ENCODE measurements around the gene RGS11.

Gene RGS11

DNA sequence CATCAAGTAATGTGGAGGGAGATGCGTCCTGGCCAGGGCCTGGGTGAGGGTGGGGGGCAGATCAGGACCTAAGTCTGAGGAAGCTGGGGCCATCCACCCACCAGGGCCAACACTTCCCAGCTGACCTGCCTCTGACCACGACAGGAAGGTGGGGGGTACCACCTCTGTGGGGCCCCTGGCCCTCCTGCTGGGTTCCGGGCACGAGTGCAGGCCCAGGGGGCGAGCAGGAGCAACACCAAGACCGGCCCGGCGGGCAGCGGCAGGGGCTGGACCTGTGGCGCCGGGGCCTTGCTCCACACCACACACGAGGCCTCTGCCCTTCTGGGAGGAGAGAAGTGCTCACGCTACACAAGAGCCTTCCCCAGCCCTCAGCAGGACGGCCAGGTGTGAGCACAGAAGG, 20.5 kb upstream of the RGS11 start:
- no peak for DNase-seq

DNA sequence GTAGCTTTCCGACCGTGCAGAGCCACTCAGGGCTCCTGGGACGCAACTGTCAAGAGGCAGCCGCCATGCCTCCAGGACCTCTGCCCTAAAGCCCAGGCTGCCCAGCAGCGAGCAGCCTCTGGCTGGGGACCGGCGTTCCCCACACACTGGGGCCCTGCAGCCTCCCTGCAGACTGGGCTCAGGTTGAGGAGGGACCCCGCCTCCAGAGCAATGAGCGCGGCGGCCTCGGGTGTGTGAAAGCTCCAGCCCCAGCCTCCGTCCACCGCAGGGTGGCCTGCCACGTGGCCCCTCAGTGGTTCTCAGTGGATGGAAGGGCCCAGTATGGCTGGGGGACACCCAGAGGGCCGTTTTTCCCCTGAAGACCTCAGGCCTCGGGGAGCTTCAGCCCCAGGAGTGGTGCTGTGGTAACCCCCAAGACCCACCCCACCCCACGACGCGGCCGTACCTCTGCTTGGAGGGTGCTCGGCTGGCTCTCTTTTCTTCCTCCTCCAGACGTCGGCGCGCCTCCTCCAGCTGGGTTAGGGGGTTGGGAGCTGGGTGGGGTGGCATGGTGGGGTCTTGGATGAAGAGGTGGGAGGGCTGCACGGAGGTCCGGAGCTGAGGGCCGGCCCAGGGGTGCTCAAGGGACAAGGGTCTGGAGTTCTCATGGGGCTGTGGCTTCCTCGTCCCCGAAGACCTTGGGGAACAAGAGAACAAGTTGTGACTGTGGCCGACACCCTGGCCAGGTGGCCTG, 17.5 kb upstream of the RGS11 start:
- DNase-seq, result no peak

DNA sequence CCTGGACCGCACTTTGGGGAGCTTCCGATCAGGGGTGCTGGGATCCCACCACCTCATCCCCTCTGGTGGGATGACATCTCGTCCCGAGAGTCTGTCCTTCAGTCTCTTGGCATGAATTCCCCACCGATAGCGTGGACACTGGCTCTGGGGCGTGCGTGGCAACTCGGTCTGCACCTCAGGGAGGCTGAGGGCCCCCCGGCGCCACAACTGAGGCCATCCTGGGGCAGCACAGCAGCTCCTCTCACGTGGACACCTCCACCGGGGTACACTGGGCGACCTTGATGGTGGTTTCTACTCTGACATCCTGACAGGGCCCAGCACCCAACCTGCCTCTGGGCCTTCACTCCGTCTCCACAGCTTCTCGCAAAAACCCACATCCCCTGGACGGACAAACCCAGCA, 15.8 kb upstream of the RGS11 start:
- DNase-seq, result no peak

DNA sequence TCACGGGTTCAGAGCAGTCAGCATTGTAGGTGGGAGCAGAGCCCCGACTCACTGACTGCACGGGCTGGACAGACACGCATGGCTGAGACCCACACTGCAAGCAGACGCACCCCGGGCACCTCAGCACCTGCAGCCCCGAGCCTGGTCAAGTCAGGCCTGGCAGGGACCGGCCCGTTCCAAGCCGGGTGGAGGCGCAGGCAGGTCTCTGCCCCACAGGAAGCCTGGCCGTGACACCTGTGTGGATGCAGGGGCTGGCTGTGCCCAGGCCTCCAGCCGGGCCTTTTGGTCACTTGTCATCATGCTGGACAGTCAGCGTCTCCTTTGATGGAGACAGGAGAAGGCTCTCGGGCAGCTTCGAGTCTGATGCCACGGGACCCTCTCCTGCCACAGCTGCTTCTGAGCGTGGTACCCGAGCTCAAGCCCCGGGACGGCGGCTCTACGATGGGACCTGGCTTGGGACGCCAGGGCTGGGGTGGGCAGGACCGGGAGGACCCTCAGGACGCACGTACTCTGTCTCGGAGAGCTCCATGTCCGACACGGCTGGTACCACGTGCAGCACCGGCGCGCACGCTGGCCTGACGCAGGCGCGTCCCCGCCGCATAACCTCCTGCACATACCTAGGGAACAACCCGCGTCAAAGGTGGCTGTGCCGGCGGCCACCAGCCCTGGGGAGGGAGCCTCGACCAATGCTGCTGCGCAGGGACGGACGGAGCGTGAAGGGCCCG, 15.1 kb upstream of the RGS11 start:
- DNase-seq, result no peak

DNA sequence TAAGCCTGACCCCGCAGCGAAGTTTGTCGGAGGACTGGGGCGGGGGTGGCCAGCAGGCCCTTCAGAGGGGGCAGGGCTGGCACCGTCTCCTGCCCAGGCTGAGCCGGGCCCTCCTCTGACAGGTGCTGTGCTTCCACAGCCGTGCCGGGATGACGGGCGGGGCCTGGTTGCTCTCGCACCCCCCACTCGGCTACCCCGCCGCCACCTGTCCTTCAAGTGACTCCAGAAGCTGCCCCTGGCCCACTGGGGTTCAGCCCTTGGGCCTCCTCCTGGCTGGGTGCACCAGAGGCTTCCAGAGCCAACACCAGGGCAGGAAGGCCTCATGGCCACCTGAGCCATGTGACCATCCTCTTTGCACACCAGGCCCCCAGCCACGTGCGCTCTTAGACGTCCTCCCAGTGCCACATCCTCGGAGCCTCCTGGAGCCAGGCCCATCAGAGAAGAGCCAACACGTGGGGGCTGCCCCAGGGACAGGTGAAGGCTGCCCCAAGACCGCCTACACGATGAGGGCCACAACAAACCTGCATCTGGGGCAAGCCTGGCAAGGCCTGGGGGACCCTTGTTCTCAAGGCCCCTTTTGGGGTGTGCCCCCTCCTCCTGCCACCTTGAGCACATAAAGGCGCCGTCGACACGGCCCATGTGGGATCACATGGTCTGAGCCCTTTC, 14.4 kb upstream of the RGS11 start:
- DNase-seq, result no peak

DNA sequence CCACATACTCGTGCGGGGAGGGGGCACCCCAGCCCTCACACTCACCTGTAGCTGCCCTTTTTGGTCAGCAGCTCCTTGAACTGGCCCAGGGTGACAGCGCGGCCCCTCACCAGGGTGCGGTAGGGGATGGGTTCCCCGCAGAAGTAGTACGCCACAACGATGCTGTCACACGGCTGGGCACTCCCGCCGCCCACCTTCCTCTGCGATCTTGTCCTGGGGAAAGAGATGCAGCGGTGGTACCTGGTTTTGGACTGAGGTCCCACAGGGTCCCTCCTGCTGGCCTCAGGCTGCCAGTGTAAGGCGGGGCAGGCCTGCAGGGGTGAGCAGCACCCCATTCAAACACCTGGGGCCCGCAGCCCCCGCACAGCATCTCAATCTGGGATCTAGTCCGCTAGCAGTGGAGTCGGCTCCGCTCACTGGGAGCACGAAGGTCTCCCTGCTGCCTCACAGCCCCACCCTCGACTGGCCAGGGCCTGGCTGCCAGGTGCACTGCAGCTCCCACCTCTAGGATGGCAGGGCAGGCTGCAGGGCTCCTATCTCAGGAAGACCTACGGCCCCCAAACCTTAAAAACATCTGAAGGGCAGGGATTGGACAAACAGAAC, 13.8 kb upstream of the RGS11 start:
- DNase-seq, result no peak

DNA sequence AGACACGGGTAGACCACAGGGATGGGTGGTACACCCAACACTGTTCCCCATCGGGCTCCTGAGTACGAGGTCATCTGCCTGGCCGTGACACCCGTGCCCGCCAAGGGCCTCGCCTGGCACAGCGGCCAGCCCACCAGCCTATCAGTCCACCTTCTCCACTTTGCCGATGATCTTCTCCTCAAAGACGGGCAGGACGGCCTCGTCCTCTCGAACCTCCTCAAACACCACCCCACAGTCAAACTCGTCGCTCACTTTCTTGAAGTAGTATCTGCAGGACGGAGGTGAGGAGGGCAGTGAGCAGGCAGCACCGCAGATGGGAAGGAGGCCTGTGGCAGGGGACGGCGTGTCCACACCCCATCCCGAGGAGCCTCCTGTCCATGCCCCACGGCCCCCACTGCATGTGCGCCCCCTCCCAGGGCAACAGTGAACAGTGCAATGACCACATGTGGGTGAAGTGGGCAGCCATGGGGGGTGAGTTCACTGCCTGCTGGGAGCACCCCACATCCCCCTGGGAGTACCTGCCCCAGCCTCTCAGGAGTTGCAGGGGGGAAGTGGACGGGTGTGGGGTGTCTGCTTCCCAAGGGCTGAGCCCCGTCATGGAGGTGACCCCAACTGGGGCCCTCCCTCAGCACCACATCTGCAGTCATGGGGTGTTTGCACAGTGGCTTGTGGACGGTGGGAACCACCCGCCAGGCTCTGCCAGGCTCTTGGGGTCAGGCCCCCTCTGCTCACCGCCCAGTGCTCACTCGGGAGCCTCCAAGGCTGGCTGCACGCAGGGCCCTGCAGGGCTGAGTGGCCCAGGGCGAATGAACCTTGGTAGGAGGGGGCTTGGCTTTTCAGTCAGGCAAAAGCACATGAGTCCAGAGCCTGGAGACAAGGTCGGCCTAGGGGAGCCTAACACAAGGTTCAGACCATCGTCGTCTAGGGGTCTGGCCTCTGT, 12.5 kb upstream of the RGS11 start:
- DNase-seq, result no peak

DNA sequence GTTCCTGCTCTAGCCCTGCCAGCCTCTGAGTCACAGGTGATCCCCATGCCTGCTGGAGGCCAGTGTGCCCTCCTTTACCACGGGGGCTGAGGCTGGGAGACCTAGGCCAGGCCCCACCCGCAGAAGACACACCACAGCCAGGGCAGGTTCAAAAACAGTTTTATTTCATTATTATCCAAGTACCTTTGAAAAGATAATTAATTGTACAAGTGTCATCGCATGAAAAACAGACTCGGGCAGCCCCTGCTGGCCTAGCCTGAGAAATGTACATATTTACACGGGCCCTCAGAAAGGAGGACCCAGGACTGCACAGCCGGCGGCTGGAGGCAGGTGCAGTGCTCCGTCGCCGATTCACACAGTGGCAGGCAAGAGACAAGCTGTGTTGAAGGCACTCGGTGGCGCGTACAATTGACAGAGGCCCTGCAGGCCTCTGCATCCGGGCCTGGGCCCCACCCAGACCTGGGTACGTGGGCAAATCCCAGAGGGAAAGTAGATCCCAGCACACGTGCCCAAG, 11.6 kb upstream of the RGS11 start:
- no peak for DNase-seq

DNA sequence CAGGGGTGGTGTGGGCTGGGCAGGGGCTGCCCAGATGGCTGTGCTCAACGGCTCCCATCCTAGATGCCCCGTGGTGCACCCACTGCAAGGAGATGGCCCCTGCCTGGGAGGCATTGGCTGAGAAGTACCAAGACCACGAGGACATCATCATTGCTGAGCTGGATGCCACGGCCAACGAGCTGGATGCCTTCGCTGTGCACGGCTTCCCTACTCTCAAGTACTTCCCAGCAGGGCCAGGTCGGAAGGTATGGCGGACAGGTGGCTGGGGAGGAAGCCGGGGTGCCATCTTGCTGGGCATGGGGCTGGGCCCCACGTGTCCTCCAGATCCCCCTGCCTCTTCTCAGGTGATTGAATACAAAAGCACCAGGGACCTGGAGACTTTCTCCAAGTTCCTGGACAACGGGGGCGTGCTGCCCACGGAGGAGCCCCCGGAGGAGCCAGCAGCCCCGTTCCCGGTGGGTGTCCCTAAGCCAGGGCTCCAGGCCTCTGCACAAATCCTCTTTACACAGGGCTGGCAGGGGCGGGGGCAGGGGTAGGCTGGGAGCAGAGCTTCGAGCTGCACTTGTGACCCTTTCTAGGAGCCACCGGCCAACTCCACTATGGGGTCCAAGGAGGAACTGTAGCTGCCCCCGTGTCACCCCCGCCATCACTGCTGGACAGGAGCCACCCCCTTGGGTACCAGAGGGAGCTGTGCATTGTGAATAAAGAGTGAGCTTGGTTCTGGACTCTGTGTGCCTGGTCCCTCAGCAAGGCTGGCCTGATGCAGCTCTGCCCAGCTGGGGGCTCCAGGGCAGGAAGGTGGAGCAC, 10.9 kb upstream of the RGS11 start:
- no peak for DNase-seq

DNA sequence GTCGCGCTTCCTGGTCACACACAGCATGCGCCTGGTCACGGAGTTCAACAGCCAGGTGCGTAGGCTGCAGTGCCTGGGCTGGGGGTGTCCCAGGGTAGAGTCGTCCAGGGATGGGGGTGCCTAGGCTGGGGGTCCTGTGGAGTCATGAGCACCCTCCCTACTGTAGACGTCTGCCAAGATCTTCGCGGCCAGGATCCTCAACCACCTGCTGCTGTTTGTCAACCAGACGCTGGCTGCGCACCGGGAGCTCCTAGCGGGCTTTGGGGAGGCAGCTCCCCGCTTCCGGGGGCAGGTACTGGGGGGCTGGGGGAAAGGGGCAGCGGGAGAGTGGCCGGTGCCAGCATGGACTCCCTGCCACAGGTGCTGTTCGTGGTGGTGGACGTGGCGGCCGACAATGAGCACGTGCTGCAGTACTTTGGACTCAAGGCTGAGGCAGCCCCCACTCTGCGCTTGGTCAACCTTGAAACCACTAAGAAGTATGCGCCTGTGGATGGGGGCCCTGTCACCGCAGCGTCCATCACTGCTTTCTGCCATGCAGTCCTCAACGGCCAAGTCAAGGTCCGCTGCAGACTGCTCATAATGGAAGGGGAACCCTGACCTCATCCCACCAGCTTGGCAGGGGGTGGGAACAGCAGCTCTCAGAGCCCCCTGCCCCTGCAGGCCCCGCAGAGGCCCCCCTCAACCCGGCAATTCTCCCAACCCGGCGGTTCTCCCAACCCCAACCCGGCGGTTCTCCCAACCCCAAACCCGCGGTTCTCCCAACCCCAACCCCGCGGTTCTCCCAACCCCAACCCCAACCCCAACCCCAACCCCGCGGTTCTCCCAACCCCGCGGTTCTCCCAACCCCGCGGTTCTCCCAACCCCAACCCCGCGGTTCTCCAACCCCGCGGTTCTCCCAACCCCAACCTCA, 9.7 kb upstream of the RGS11 start:
- DNase-seq, result no peak

DNA sequence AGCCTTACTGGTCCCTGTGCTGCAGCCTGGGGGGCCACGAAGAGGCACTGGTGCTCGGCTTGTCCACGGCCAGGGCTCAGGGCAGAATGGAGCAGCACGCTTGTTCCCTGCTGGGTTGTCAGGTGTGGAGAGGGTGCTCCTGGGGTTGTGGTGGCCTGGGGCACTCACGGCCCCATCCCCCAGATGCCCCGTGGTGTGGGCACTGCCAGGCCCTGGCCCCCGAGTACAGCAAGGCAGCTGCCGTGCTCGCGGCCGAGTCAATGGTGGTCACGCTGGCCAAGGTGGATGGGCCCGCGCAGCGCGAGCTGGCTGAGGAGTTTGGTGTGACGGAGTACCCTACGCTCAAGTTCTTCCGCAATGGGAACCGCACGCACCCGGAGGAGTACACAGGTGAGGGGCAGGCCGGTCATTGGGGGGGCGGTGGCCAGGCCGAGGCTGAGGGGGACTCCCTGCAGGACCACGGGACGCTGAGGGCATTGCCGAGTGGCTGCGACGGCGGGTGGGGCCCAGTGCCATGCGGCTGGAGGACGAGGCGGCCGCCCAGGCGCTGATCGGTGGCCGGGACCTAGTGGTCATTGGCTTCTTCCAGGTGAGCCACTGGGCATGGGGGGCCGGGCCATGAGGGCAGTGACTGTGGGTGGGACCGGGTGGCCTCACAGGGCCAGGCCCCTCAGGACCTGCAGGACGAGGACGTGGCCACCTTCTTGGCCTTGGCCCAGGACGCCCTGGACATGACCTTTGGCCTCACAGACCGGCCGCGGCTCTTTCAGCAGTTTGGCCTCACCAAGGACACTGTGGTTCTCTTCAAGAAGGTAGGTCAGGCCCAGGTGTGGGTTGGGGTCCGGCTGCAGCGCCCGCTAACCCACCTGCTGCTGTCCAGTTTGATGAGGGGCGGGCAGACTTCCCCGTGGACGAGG, 8.7 kb upstream of the RGS11 start:
- no peak for DNase-seq

DNA sequence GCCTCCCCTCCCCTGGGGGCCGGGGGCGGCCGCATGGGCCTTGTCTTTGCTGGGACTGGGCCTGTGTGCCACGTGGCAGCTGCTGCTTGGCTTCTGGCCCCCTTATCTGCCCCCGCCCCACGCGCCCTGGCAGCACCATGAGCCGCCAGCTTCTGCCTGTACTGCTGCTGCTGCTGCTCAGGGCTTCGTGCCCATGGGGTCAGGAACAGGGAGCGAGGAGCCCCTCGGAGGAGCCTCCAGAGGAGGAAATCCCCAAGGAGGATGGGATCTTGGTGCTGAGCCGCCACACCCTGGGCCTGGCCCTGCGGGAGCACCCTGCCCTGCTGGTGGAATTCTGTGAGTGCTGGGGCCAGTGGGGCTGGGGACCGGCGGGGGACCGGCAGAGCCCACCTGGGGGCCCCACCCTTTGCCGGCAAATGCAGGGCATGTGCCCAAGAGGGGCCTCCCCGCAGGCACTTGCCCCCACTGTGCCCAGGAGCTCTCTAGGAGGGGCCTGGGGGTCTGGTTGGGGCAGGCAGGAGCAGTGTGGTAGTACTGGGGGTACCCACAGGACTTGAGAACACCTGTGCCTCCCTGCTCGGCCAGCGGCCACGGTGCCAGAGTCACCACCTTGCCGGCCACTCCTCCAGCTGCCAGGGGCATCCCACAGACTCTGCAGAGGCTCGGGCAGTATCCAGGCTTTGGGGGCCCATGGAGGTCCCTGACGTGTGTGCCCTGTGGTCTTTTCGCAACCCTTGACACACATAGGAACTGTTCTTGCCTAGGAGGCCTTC, 7.5 kb upstream of the RGS11 start, which contains the start of gene PDIA2:
PDIA2 (plus strand) TSS at position 132 of the 773 bp plus-strand sequence; CDS start at position 138, 6 bp downstream.
- no peak for DNase-seq

DNA sequence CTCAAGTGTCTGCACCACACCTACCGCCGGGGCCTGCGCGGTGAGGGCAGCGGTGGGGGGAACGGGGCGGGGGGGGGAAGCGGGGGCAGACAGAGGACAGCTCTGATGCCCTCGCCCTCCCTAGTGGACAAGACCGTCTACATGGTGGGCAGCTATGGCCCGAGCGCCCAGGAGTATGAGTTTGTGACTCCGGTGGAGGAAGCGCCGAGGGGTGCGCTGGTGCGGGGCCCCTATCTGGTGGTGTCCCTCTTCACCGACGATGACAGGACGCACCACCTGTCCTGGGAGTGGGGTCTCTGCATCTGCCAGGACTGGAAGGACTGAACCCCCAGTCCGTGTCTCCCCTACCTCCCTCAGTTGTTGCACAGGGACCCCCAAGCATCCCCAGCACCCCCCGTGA, 6.7 kb upstream of the RGS11 start:
- no peak for DNase-seq

DNA sequence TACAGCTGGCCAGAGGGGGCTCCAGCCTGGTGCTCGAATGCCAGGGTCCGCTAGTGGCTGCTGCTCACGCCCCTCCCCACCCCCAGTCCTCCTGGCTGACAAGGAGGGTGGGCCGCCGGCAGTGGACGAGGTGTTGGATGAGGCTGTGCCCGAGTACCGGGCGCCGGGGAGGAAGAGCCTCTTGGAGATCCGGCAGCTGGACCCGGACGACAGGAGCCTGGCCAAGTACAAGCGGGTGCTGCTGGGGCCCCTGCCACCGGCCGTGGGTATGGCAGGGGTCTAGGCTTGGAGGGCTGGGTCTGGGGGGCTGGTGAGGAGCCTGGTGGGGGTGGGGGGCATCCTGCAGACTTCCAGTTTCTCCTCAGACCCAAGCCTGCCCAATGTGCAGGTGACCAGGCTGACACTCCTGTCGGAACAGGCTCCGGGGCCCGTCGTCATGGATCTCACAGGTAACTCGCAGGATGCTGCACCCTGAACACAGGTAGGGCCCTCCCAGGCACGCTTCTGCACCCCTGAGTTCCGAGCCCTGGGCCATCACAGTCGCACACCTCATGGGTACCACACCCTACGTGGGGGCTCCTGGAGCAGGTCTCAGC, 6.0 kb upstream of the RGS11 start:
- no peak for DNase-seq

DNA sequence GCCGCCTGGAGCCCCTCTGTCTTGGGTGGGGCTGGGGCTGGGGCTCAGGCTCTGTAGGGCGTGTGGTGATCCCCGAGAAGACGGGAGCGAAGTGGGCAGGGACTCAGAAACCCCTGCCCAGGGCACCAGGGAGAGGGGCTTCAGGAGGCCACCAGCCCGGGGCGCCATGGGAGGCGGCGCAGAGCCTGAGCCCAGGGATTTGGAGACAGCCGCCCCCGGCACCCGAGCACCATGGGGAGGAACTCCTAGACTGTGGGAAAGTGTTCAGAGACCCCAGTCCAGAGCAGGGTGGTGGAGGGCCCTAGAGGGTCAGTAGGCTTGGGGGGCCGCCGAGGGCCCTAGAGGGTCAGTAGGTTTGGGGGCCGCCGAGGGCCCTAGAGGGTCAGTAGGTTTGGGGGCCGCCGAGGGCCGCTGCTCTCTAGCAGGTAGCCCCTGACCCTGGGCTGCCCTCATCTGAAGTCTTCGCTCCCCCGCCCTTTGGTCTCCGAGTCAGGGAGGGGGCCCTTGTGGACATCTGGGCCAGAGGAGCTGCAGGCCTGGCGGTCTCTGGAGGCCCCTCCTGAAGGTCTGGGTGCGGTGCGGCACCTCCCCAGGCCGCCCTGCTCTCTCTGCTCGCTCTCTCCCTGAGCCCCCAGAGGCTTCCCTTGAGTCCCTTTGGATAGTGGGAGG, 5.4 kb upstream of the RGS11 start:
- no peak for DNase-seq

DNA sequence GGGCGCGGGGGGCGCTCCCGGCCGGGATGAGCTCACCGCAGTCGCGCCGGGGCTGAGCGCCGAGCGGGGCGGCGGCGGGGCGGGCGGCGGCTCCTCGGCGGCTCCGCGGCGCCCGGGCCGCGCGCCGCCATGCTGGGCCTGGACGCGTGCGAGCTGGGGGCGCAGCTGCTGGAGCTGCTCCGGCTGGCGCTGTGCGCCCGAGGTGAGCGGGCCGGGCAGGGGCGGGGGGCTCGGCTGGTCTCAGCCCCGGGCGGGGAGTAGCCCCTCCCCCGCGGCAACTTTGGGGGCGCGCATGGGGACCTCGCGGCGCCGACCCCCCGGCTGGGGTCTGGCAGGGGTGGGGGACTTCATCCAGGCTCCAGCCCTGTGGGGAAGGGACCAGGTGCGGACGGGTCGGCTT, 4.8 kb upstream of the RGS11 start, which contains the start of gene ARHGDIG:
ARHGDIG (plus strand) TSS at position 40 of the 400 bp plus-strand sequence; CDS start at position 130, 90 bp downstream.
- no peak for DNase-seq

DNA sequence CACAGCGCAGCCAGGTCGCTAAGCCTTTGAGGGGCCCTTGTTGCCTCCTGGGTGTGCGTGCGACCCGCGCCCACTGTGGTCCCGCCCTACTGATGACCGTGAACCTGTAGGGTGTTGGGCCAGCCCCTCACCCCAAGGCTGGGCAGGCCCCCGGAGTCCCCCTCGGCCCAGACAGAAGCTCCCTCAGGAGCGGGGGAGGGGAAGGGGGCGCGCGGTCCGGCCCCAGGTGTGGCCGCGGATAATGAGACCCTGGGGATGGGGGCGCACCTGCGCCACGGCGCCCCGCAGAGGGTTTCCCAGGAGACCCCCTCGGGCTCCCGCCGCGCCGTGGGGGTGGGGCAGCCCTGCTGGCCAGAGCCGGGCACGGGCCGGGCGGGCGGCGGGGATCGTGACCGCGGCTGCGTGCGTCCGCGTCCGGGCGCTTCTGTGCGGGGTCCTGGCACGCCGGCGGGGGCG, 4.3 kb upstream of the RGS11 start:
- DNase-seq, result no peak

Measured in activated CD4-positive, alpha-beta T cell treated with anti-CD3 and anti-CD28 coated beads, Interleukin-10, Interleukin-2, amounts not matched to agents 100 ng/mL and 50 ng/mL, durations not matched to agents 16 hours and 8 hours (primary cell).